ENCODE results near the gene LRRC8B. TPM values are rescaled to one million over a fixed set of nuclear protein-coding genes. Genes with fewer than 3 reads are reported as not detected.
"Not testable (repeated sequence)": the region's sequence is repeated elsewhere in the genome, so short reads cannot be mapped to it uniquely, and the experiment has no call there.

Gene LRRC8B
- total RNA-seq: 8.8 and 16.1 TPM in 2 replicates

DNA sequence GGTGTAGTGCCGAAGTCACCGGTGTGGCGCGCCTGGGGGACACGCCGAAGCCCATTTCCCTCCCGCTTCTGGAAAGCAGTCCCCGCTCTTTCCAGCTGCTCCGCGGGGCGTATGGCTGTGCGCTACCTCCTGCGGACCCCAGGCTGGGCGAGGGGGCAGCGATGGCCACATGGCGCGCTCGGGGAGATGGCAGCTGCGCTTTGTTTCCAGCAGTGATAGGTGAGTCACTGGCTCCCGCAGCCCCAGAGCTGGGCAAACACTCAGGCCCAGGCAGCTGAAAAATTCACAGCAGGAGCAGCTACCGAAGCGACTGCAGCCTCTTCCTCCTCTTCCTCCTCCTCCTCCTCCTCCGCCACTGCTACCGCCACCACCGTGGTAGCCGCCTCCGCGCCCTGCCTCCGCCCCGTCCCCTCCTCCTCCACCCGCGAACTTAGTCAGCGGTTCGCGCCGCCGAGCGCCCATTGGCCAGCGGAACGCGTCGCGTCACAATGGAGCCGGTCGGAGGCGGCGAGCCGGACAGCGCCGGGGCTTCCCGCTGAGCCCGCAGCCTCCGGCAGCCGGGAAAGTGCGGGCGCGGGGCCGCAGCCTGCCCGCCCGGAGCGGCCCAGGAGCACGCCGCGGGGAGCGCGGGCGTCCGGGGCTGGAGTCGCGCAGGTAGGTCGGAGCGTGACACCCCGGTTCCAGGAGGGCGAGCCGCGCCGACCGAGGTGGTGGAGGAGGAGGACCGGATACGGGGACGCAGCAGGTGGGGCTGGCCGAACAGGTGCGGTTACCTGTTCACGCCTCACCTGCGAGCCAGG lies at the start of gene LRRC8B:
Gene LRRC8B, plus strand, starts transcription at position 461 of the 800 bp plus-strand sequence. CDS start 57,822 bp downstream, outside the sequence.
- DNase-seq (ENCODE audit: low read depth, low spot score): peak; percentile 67

DNA sequence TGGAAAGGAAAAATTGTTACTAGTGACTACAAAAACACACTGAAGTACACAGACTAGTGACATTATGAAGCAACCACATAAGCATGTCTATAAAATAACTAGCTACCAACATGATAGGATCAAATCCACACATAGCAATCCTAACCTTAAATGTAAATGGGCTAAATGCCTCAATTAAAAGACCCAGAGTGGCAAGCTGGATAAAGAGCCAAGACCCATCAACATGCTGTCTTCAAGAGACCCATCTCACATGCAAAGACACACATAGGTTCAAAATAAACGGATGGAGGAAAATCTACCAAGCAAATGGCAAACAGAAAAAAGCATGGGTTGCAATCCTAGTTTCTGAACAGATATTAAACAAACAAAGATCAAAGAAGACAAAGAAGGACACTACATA lies 49.4 kb upstream of the LRRC8B start:
- no peak for DNase-seq (ENCODE audit: low read depth, low spot score)

DNA sequence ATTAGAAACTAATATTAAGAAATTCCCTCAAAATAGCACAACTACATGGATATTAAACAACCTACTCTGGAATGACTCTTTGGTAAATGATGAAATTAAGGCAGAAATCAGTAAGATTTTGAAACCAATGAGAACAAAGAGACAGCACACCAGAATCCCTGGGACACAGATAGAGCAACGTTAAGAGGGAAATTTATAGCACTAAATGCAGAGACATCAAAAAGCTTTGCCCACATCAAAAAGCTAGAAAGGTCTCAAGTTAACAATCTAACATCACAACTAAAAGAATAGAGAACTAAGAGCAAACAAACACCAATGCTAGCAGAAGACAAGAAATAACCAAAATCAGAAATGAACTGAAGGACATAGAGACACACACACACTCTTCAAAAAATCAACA lies 48.6 kb upstream of the LRRC8B start:
- no peak for DNase-seq (ENCODE audit: low read depth, low spot score)

DNA sequence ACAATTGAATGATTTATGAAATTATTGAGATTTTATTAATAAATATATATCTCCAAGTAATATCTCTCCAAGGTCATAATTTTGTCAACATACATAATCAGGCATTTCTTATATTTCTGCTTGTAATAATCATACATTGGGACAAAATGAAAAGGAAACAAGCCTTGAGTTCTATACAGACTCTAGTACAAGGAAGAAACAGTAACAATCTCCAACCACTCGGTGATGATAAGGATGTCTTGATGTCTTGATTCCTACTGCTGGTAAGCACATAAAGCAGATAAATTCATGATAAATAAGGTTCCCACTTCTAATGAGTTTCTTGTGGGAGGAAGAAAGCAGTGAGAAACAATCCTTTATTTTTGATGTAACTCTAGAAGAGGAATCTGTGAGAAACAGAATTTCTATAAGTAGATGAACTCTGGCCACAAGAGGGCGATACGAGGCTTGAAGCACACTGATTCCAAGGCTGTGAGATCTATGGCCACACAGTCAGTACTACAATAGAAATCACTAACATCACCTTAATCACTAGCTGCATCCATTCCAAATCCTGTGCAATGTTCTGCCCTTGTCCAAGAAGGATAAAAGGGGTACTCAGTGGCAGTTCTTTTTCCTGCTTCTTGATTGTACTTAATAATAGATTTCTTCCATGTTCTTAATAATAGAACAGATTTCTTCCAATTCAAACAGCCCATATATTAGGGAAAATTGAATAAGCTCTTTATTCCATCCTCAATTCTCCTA lies 41.4 kb upstream of the LRRC8B start:
- DNase-seq (ENCODE audit: low read depth, low spot score): peak; percentile 58

DNA sequence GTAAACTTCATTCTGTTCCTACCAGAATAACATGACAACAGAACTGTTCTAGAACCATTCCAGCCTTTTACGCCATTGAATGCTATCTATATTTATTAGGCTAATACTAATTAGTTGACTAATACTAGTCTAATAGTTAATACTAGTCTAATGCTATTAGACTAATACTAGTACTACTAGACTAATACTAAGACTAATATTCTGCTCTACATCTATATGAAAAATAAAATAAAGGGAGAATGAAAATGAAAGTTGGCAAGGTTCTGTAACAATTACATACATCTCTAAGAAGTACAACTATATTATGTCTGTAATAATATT lies 40.9 kb upstream of the LRRC8B start:
- DNase-seq (ENCODE audit: low read depth, low spot score): no peak

DNA sequence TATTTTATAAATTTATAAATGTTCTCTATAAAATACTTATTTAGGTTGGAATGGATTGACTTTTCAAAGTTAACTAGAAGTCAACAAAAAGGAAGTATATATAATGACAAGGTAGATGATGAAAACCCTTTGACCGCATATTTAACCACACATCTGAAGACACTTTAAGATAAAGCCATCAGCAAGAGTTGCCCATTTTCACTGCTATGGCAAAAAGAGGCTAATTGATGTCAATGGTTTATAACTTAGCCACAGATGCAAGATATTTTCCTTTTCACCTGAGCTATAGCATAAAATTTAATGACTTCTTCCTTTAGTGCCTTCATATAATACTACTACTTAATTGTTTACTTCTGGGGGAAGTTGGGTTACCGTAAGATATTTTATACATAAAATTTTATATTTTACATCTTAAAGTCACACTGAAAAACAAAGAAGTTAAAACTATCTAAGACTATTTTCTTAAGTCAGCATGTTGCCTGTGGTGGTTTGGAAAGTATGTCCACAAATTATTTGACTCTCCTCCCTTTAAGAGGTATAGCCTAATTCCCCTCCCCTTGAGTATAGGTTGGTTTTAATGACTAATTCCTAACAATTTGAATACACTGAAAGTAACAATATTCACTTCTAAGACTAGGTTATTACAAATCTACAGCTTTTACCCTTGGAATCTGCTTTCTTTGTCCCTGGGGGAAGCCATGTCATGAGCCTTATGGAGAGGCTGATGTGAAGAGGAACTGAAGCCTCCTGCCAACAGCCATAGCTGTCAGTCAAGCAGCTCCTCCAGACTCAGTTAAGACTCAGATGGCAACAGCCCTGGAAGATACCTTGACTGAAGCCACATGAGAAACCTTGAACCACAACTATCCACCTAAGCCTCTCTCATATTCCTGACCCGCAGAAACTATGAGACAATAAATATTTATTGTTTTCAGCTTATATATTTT lies 40.3 kb upstream of the LRRC8B start:
- DNase-seq (ENCODE audit: low read depth, low spot score): no peak

DNA sequence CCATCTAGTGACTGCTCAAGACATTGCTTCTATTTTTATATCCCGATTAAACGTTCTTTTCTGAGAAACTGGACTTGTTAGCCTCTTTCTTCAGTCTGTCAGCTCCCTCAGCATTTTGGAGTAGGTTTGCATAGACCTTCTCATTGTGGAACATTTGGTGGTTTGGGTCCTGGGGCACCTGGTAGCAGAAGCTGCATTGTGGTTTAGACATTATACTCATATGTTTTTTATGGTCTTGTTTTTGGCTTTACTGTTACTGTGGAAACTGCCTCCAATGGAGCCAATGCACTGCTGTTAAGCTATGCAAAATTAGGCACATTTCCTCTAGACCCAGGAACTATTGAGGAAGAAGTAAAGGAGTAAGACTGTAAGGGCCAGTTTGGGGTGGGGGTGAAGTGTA lies 36.7 kb upstream of the LRRC8B start:
- DNase-seq (ENCODE audit: low read depth, low spot score): no peak

DNA sequence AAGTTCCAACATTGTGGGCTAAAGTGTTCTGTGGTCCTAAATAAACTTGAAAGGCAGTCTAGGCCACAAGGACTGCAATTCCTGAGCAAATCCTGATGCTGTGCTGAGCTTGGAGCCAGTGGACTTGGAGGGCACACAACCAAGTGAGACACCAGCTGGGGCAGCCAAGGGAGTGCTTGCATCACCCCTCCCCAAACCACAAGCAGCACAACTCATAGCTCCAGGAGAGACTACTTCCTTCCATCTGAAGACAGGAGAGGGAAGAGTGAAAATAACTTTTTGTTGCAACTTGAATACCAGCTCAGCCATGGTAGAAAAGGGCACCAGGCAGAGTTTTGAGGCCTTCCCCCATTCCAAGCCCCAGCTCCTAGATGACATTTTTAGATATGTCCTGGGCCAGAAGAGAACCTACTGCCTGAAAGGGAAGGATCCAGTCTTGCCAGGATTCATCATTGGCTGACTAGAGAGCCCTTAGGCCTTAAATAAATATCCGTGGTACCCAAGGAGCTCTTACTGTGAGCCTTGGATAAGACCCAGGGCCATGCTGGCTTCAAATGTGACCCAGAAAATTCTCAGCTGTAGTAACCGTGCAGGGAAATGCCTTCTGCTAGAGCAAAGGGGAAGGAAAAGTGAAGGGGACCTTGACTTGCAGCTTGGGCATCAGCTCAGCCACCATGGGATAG lies 35.4 kb upstream of the LRRC8B start:
- DNase-seq (ENCODE audit: low read depth, low spot score): no peak

DNA sequence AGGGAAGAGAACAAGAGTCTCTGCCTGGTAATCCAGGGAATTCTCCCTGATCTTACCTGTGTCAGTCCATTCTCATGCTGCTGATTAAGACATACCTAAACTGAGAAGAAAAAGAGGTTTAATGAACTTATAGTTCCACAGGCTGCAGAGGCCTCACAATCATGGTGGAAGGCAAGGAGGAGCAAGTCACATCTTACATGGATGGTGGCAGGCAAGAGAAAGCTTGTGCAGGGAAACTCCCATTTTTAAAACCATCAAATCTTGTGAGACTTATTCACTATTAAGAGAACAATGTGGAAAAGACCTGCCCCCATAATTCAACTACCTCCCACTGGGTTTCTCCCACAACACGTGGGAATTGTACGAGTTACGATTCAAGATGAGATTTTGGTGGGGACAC lies 34.2 kb upstream of the LRRC8B start:
- DNase-seq (ENCODE audit: low read depth, low spot score): no peak

DNA sequence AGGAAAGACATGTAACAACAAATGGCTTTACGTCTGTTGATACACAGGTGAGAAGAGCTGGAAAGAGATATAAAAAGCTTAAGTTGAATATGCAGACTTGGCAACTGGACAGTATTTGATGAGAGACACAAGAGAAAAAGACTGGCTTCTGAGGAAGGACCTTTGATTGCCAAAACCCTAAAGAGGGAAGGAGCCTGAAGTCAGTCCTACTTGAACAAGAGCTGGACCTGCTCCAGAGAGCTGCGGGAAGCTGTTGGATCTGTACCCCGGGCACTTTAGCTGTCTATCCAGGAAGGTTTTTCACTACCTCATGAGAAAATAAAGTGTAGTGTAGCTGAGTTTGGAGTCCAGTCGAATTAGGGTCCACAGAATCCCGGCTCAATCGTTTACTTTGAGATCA lies 25.3 kb upstream of the LRRC8B start:
- no peak for DNase-seq (ENCODE audit: low read depth, low spot score)

DNA sequence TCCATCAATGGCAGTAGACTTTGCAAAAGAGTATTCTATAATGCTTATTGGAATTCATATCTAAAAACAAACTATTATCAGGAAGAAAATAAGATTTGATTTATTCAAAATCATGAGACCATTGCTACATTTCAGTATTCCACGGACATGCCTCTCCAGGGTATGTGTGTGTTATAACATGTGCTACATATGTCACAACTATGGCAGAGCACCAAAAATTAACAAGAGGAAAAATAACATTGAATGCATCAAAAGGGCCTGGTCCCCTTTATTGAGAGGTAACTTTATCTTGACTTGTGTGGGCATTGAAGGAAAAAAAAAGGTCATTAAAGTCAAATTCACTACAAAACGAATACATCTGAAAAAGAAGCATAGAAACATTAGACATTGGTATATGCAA lies 22.6 kb upstream of the LRRC8B start:
- no peak for DNase-seq (ENCODE audit: low read depth, low spot score)

DNA sequence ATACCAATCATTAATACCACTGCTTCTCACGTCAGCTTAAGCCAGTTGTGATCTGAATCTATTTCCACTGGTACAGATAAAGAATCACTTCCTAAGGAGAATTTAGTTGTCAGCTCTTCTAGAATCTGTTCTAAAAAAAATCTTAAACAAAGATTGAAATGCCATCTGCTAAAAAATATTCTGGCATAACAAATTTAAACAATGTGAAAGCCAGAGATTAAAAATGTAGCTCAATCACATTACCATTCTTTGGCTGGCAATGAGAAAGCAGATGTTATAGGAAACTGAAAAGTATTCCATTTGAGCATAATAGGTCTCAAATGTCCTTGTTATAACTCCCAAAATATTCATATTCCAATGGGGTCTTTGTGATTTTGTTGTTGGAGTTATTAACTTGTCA lies 21.7 kb upstream of the LRRC8B start:
- DNase-seq (ENCODE audit: low read depth, low spot score): no peak

DNA sequence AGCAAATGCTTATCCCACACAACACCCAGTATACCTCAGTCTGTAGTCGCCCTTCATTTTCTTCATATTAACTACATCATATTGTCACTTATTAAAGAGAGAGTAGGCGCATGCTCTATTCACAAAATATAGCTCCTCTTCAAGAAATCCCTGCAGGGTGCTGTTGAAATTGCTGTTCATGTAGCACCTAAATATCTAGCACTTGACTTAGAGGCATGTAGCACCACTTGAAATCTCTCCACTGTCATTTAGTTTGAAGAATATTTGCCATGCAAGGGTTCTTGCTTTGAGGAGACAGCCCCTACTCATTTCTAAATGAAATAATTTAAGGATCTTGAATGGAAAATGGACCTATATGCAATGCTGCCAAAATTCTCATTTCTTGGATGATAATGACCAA lies 20.9 kb upstream of the LRRC8B start:
- DNase-seq (ENCODE audit: low read depth, low spot score): no peak

DNA sequence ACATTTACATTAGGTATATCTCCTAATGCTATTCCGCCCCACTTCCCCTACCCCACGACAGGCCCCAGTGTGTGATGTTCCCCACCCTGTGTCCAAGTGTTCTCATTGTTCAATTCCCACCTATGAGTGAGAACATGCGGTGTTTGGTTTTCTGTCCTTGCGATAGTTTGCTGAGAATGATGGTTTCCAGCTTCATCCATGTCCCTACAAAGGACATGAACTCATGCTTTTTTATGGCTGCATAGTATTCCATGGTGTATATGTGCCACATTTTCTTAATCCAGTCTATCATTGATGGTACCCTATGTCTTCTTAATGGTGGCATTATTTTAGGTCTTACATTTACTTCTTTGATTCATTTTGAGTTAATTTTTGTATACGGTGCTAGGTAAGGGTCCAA lies 14.6 kb upstream of the LRRC8B start:
- not testable (repeated sequence) for DNase-seq (ENCODE audit: low read depth, low spot score)

DNA sequence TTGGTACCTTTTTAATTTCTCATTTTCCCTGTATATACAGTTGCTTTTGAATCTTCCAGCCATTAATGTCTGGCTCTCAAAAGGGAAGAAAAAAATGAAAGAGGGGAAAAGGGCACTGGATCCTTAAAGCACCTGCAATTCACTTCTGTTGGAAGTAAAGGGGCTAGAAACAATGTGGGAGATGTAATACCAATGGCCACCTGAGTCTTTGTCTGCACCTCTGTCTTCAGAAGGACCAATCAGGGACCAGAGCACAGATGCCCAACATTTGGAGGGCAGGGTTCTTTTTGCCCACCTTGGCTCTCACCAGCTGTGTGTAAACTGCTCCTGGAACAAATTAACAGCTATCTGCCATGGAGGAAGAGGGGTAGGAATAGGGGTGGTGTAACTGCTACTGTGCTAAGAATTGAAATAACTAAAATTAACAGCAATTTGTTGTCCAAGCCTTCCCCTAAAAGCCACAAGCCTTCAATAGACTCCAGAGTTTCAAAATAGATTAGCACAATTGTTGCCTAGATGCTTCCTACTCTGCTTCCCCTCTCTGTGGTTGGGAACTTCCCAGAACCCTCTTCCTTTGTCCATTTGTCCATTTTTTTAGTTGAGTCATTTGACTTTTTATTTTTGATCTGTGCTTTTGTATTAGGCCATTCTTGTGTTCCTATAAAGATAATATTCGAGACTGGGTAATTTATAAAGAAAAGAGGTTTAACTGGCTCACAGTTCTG lies 11.5 kb upstream of the LRRC8B start:
- no peak for DNase-seq (ENCODE audit: low read depth, low spot score)

DNA sequence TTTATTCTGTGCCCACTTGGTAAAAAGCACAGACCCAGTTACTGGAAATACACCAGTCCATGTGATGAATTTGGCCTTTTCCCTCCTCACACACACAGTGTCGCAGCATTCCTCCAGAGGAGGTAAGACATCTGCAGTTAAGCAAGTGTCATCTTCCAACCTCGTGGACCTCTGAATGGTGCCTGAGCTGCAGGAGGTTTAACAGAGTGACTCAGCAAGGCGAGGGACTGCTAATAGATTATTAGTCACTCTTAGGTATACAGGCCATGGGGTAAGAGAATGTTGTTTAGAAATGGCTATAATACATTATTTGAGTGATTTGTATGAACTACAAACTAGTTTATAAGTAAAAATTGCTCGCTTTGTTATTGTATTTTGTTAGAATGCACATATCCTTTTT lies 8.6 kb upstream of the LRRC8B start:
- no peak for DNase-seq (ENCODE audit: low read depth, low spot score)

DNA sequence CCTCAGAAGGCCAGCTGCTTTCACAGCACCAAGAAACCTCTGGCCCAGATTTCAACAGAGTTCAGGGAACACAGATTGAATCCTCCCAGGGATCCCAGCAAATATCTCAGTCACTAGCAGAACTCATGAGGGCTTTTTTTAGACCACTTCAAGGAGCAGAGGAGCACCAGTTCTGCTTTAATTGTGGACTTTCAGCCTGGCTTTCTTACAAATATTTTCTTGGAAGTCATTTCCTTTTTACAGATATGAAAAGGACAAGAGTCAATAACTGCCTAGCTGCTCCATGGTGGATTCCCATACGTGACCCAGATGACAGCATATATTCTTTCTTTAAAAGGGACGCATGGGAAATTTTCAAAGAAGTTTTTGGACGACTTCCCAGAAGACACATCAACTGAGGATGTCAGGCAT lies 6.4 kb upstream of the LRRC8B start:
- DNase-seq (ENCODE audit: low read depth, low spot score): no peak

DNA sequence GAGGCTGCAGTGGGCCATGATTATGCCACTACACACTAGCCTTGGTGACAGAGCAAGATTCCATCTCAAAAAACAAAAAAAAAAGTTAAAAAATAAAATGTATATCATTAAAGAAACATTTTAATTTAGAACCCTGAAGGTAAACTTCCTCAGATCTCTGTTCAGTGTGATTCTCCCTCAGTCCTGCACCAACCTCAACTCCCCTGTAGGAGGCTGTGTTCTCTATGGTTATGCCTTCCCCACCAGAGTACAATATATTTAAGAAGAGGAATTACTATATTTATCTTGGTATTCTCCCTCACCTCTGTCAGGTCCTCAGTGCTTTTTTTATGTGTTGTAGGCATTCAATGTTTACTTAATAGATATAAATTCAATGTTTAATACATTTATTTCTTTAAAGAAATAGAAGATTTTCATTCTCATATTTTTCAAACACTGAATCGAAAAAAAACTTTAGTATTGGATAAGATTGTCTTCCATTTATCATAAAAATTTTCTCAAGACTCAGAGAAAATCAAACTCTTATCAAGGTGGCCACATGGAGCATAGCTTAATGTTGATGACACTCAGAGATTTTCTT lies 4.8 kb upstream of the LRRC8B start:
- peak; percentile 26 for DNase-seq (ENCODE audit: low read depth, low spot score)

DNA sequence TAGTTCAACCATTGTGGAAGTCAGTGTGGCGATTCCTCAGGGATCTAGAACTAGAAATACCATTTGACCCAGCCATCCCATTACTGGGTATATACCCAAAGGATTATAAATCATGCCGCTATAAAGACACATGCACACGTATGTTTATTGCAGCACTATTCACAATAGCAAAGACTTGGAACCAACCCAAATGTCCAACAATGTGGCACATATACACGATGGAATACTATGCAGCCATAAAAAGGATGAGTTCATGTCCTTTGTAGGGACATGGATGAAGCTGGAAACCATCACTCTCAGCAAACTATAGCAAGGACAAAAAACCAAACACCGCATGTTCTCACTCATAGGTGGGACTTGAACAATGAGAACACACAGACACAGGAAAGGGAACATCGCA lies 2.7 kb upstream of the LRRC8B start:
- DNase-seq (ENCODE audit: low read depth, low spot score): not testable (repeated sequence)

Data from pulmonary artery endothelial cell (primary cell).